ENCODE measurements around the gene RASL10A. TPM values are rescaled to one million over a fixed set of nuclear protein-coding genes. Genes with fewer than 3 reads are reported as not detected.

The RASL10A gene
- total and polyA plus RNA-seq, 9 of the 15 experiments (the other 6 are each of a cell fraction or from before 2014, with no cell fraction given): 0.17 to 1.2 (median 0.45) TPM; not detected in 3

GRCh38 chr22:29270475-29271271 is 44.8 kb downstream of the RASL10A start (continued):
- TF ChIP-seq CHD7 (IDR thresholded peaks at IDR 0.05; ENCODE audit: low read depth, low read length) (no peak), ZNF436 (CRISPR knock-in tag; IDR thresholded peaks at IDR 0.05) (no peak), ZNF507 (tag; conservative IDR thresholded peaks at IDR 0.05) (no peak), BCLAF1 (IDR thresholded peaks at IDR 0.05; ENCODE audit: borderline replicate concordance in 1 of 2, control insufficient read depth in 1 of 2, low read depth in 2 of 2, low read length in 1 of 2) (no peak), HOMEZ (CRISPR knock-in tag; IDR thresholded peaks at IDR 0.05) (no peak), HDAC1 (IDR thresholded peaks at IDR 0.05) (peak in 1 of 2 experiments; percentile 80; a peak in 2 of 4 replicates), HDAC2 (IDR thresholded peaks at IDR 0.05) (peak; percentile 95), ZNF146 (CRISPR knock-in tag; IDR thresholded peaks at IDR 0.05; ENCODE audit: unreplicated experiment) (no peak), GABPB1 (CRISPR knock-in tag; IDR thresholded peaks at IDR 0.05) (no peak), ZNF696 (CRISPR knock-in tag; conservative IDR thresholded peaks at IDR 0.05) (no peak), SOX6 (IDR thresholded peaks at IDR 0.05) (no peak)

Data from K562 (cell line).